IPS-15b (cell line): ENCODE data around the gene PAQR4.
"Not testable (repeated sequence)": the region's sequence is repeated elsewhere in the genome, so short reads cannot be mapped to it uniquely, and the experiment has no call there.

Source experiments
- H3K27me3 ChIP-seq: one replicate; pipeline ENCODE4 v1.6.1; 2013; ENCODE audit warnings: low read length; ENCODE audit not compliant: control insufficient read depth, insufficient read depth
- H3K36me3 ChIP-seq: one replicate; pipeline ENCODE4 v1.6.1; 2013; ENCODE audit warnings: low read length; ENCODE audit not compliant: control insufficient read depth, insufficient read depth
- H3K4me1 ChIP-seq: one replicate; pipeline ENCODE4 v1.6.1; 2013; ENCODE audit warnings: mild to moderate bottlenecking, low read length; ENCODE audit not compliant: control insufficient read depth, insufficient read depth
- H3K4me3 ChIP-seq: one replicate; pipeline ENCODE4 v1.5.1; 2013; ENCODE audit warnings: low read depth, low read length
- H3K9ac ChIP-seq: one replicate; pipeline ENCODE4 v1.6.1; 2013; ENCODE audit warnings: low read depth, mild to moderate bottlenecking, low read length
- H3K9me3 ChIP-seq: one replicate; pipeline ENCODE4 v1.6.1; 2013; ENCODE audit warnings: mild to moderate bottlenecking, low read length; ENCODE audit not compliant: control insufficient read depth, insufficient read depth

PAQR4 gene

DNA sequence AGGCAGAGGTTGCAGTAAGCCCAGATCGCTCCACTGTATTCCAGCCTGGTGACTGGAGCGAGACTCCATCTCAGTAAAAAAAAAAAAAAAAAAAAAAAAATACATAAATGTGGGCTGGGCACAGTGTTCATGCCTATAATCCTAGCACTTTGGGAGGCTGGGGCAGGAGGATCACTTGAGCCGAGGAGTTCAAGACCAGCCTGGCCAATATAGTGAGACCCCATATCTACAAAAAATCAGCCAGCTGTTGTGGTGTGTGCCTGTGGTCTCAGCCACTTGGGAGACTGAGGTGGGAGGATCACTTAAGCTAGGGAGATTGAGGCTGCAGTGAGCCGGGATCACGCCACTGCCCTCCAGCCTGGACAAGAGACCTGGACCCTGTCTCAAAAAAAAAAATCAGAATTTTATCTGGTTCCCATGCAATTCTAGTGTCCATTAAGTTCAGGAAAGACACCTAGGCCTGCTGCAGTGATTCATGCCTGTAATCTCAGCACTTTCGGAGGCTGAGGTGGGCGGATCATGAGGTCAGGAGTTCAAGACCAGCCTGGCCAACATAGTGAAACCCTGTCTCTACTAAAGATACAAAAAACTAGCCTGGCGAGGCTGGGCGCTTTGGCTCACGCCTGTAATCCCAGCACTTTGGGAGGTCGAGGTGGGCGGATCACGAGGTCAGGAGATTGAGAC lies 37.8 kb upstream of the PAQR4 start:
- peaks cover 14% of the 10 kb centered on the region for H3K36me3 ChIP-seq
- H3K27me3 ChIP-seq, H3K9me3 ChIP-seq, H3K9ac ChIP-seq, H3K4me3 ChIP-seq, H3K4me1 ChIP-seq: not testable (repeated sequence)

DNA sequence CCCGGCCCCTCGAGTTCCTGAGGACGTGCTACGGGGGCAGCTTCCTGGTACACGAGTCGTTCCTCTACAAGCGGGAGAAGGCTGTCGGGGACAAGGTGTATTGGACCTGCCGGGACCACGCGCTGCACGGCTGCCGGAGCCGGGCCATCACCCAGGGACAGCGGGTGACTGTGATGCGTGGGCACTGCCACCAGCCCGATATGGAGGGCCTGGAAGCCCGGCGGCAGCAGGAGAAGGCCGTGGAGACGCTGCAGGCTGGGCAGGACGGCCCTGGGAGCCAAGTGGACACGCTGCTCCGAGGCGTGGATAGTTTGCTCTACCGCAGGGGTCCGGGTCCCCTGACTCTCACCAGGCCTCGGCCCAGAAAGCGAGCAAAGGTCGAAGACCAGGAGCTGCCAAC lies 36.0 kb upstream of the PAQR4 start:
- Histone ChIP-seq H3K9ac (no peak overlapping the region), H3K27me3 (no peaks in the 10 kb centered on the region), H3K36me3 (peaks cover 24% of the 10 kb centered on the region), H3K4me1 (peaks cover 3% of the 10 kb centered on the region), H3K9me3 (no peaks in the 10 kb centered on the region), H3K4me3 (no peak overlapping the region)

- no peak overlapping the region for H3K4me3 ChIP-seq
- no peaks in the 10 kb centered on the region for H3K27me3 ChIP-seq
- H3K9me3 ChIP-seq: no peaks in the 10 kb centered on the region
- no peaks in the 10 kb centered on the region for H3K4me1 ChIP-seq
- H3K9ac ChIP-seq: no peak overlapping the region
- peaks cover 24% of the 10 kb centered on the region for H3K36me3 ChIP-seq
Measured at GRCh38 chr16:2933701-2934100, 35.4 kb upstream of the PAQR4 start.

- Histone ChIP-seq H3K36me3 (peaks cover 29% of the 10 kb centered on the region), H3K4me1 (no peaks in the 10 kb centered on the region), H3K4me3 (no peak overlapping the region), H3K9me3 (no peaks in the 10 kb centered on the region), H3K9ac (no peak overlapping the region), H3K27me3 (no peaks in the 10 kb centered on the region)
Measured at GRCh38 chr16:2934450-2934849, 34.7 kb upstream of the PAQR4 start.

DNA sequence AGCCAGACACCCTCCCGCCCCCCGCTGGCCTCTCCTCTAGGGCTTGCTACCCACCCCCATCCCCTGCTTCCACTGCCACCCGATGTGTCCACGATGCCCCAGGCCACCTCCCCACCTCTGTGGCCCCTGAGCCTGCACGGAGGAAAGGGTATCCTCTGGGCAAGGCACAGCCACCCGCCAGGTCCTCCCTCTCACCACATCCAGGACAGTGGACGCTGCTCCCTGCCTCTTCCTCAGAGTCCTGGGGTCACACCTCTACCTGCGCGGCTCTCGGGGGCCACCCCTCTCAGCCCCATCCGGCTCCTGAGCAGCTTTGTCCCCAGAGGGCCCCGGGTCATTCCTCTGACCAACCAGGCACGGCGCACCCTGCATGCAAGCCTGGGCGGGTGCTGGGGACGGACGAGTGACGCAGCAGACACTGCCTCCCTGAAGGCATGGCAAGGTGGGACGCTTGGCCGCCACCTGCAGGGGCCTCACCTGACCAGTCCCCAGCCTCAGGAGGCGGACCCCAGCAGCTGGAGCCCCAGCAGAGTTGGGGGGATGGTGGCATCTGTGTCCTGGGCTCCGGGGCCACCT lies 32.6 kb upstream of the PAQR4 start:
- Histone ChIP-seq H3K27me3 (no peaks in the 10 kb centered on the region), H3K36me3 (peaks cover 23% of the 10 kb centered on the region), H3K9me3 (no peaks in the 10 kb centered on the region), H3K4me3 (no peak overlapping the region), H3K4me1 (no peaks in the 10 kb centered on the region), H3K9ac (no peak overlapping the region)

- Histone ChIP-seq H3K27me3 (no peaks in the 10 kb centered on the region), H3K9me3 (no peaks in the 10 kb centered on the region), H3K36me3 (peaks cover 23% of the 10 kb centered on the region), H3K9ac (no peak overlapping the region), H3K4me3 (no peak overlapping the region), H3K4me1 (no peaks in the 10 kb centered on the region)
Measured at GRCh38 chr16:2937170-2937569, 32.0 kb upstream of the PAQR4 start.

GRCh38 chr16:2938206-2938605 lies 30.9 kb upstream of the PAQR4 start:
- no peak overlapping the region for H3K9ac ChIP-seq

DNA sequence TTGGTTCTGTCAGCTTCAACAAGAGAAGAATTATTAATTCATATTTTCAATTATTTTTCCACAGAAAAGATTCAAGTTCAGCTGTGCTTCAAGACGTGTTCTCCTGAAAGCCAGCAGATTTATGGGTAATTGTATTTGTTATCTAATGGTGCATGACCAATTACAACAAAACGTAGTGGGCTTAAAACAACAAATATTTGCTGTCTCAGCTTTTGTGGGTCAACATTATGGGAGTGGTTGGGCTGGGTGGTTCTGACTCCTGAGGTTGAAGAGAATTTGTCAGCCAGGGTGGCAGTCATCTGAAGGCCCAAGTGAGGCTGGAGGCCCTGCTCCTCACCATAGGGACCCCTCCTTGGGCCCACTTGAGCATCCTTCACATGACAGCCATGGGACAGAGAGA lies 29.2 kb upstream of the PAQR4 start:
- H3K4me1 ChIP-seq: no peaks in the 10 kb centered on the region
- H3K9ac ChIP-seq: no peak overlapping the region
- no peaks in the 10 kb centered on the region for H3K9me3 ChIP-seq
- peaks cover 19% of the 10 kb centered on the region for H3K36me3 ChIP-seq
- H3K27me3 ChIP-seq: no peaks in the 10 kb centered on the region
- H3K4me3 ChIP-seq: no peak overlapping the region

More at GRCh38 chr16:2938206-2938605, 30.9 kb upstream of the PAQR4 start:
- H3K4me3 ChIP-seq: no peak overlapping the region
- H3K27me3 ChIP-seq: no peaks in the 10 kb centered on the region
- H3K9me3 ChIP-seq: no peaks in the 10 kb centered on the region
- no peaks in the 10 kb centered on the region for H3K4me1 ChIP-seq
- peaks cover 21% of the 10 kb centered on the region for H3K36me3 ChIP-seq

DNA sequence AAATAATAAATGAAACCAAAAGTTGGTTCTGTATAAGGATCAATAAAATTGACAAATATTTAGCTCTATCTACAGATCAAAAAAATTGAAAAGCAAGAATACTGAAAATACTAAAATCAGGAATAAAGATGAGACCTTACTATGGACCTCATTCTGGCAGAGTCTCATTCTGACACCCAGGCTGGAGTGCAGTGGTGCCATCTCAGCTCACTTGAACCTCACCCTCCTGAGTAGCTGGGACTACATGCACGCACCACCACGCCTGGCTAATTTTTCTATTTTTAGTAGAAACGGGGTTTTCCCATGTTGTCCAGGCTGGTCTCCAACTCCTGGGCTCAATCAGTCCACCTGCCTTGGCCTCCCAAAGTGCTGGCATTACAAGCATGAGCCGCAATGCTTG lies 27.1 kb upstream of the PAQR4 start:
- peaks cover 13% of the 10 kb centered on the region for H3K36me3 ChIP-seq
- H3K9me3 ChIP-seq: no peaks in the 10 kb centered on the region
- no peak overlapping the region for H3K4me3 ChIP-seq
- H3K4me1 ChIP-seq: no peaks in the 10 kb centered on the region
- no peaks in the 10 kb centered on the region for H3K27me3 ChIP-seq
- H3K9ac ChIP-seq: no peak overlapping the region

DNA sequence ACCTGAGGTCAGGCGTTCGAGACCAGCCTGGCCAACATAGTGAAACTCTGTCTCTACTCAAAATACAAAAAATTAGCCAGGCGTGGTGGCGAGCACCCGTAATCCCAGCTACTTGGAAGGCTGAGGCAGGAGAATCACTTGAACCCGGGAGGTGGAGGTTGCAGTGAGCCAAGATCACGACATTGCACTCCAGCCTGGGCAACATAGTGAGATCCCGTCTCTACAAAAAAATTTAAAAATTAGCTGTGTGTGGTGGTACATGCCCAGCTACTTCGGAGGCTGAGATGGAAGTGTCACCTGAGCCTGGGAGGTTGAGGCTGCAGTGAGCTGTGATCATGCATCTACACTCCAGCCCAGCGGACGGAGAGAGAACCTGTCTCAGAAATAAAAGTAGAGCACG lies 25.4 kb upstream of the PAQR4 start:
- not testable (repeated sequence) for H3K4me3 ChIP-seq

DNA sequence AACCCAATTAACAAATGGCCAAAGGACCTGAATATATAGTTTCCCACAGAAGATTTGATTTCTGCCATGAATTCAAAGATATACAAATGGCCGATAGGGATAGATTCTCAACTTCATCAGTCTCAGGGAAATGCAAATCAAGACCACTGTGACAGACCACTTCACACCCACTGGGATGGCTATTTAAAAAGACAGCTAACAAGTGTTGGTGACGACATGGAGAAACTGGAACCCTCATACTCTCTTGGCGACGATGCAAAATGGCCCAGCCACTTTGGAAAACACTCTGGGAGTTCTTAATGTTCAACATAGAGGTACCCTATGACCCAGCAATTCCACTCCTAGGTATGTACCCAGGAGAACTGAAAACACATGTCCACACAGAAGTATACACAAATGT lies 22.5 kb upstream of the PAQR4 start:
- Histone ChIP-seq H3K9ac (no peak overlapping the region), H3K9me3 (no peaks in the 10 kb centered on the region), H3K4me1 (no peaks in the 10 kb centered on the region), H3K27me3 (no peaks in the 10 kb centered on the region), H3K4me3 (no peak overlapping the region), H3K36me3 (peaks cover 6% of the 10 kb centered on the region)

More for the DNA sequence above, 25.4 kb upstream of the PAQR4 start:
- H3K9me3 ChIP-seq, H3K9ac ChIP-seq, H3K36me3 ChIP-seq, H3K27me3 ChIP-seq, H3K4me1 ChIP-seq: not testable (repeated sequence)

GRCh38 chr16:2948807-2949704 lies 20.1 kb upstream of the PAQR4 start:
- Histone ChIP-seq H3K36me3 (peaks cover 6% of the 10 kb centered on the region), H3K4me3 (no peak overlapping the region), H3K27me3 (no peaks in the 10 kb centered on the region), H3K9ac (no peak overlapping the region), H3K9me3 (no peaks in the 10 kb centered on the region), H3K4me1 (no peaks in the 10 kb centered on the region)
